HL-60/S4 treated with phorbol 12-myristate 13-acetate at 8.2 ng/mL for 4 days and 3 days (cell line): ENCODE data around the gene CCDC177.
"Not testable (repeated sequence)": the region's sequence is repeated elsewhere in the genome, so short reads cannot be mapped to it uniquely, and the experiment has no call there.

Source experiments
- in situ Hi-C: fragments of 300-500 bp; cut with MboI; formaldehyde crosslinking; loops from 2 replicates; pipeline ENCODE4 v1.15.0; 2022; ENCODE audit warnings: low sequenced_read_pairs

The CCDC177 gene

DNA sequence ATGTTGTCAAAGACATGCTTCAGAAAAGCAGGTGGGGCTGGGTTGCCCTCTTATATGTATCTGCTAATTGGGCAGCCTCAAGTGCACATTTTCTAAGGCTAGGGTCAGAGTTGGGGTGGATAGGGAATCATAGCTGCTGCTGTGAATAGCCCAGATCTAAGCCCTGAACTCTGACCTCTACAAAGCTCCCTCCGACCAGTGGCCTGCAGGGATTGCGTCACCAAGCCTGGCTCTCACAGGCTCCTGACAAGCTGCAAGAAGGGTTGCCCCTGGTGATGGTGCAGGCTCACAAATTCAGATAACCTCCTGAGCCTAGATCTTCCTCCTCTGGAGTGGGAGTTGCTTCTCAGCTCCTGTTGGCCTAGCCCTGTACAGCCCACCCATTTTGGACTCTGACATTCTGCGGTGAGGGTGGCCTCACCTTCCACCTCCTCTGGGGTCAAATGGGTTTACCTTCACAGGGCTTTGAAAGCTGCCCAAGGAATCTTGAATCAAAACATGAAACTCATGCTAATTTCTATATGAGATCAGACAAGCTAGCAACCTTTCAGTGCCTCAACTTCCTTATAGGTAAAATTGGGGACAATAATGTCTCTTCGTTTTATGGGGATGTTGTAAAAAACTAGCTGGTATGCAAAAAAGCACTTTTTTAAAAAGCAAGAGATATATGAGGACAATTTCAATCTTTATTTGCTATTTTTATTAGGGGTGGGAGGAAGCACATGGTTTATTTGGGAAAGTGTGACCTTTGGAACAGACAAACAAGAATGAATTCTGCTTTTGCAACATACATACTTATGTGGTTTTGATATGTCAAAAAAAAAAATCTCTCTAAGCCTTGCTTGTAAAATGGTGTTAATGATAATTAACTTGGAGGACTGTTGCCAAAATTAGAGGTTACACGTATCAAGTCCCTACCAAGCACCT lies 31.9 kb upstream of the CCDC177 start:
- in situ Hi-C loops = loop anchor here (25.0 kb wide), 1 partner anchor 106 kb away; no protein-coding TSS in a partner anchor

DNA sequence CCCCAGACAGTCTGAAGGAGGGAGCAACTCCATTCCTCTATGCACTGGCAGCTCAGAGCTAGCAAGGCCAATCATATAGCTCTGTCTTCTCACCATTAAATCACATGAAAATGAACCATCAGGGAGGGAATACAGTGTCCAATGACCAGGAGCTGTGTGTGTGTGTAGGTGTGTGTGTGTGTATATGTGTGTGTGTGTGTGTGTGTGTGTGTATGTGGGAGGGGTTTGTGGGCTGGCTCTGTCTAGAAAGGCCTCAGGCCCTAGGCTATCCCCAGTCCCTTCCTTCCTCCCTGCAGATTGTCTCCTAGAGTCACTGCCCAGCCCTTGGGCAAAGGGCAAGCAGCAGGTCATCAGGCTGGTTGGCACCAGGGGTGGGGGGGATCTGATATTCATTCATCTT lies 31.1 kb upstream of the CCDC177 start:
- in situ Hi-C loops = loop anchor here (25.0 kb wide), 1 partner anchor 107 kb away; no protein-coding TSS in a partner anchor

DNA sequence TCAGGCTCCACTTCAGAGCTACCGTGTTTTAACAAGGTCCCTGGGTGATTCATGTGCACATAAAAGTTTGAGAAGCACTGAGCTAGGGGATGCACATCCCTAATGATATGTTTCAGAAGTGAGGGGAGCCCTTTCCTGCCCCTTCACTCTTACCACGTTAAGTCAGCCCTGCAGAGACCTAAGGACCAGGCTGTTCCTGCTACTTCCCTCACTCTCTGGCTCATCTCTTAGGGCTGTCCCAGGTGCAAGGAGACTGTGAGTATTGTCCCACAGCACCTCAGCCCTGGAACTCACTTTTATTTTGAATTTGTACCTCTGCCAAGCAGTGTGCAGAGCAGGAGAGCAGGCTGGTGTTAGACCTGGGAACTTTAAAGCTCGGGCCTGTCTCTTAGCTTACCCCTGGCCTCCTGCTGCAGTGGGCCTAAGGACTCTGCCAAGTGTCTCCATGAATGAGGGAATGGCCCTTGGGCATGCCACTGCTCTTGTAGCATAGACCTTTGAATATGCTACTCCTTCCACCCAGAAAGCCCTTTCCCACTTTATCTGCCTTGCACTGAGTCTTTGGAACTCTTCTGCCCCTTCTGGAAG lies 25.7 kb upstream of the CCDC177 start:
- in situ Hi-C loops = loop anchor here (25.0 kb wide), 1 partner anchor 112 kb away; no protein-coding TSS in a partner anchor

DNA sequence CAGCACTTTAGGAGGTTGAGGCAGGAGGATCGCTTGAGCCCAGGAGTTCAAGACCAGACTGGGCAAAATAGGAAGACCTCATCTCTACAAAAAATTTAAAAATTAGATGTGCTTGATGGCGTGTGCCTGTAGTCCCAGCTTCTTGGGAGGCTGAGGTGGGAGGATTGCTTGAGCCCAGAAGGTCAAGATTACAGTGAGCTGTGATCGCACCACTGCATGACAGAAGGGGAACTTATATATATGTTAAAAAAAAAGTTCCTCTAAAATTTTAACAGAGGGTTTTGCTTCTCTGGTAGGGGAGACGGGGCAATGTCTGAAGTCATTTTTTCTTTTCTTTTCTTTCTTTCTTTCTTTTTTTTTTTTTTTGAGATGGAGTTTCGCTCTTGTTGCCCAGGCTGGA lies 24.8 kb upstream of the CCDC177 start:
- in situ Hi-C loops = not testable (repeated sequence)

DNA sequence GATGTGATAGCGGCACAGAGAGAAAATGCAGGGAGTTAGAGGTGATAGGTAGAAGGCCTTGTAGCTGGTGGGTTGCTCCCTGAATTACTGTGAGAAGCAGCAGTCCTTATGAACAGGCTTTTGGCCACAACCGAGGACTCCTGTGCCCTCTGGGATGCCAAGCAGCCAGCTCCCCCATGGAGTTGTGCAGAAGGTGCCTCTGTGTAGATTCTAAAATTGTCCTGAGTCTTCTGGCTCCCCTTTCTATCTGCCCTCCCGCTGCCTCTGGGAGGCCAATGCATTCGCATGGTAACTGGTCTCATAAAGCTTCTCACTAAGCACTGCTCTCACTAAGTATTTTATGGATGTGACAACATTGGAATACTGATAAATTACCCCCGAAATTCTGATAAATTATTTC lies 20.7 kb upstream of the CCDC177 start:
- in situ Hi-C loops = no loop called here

DNA sequence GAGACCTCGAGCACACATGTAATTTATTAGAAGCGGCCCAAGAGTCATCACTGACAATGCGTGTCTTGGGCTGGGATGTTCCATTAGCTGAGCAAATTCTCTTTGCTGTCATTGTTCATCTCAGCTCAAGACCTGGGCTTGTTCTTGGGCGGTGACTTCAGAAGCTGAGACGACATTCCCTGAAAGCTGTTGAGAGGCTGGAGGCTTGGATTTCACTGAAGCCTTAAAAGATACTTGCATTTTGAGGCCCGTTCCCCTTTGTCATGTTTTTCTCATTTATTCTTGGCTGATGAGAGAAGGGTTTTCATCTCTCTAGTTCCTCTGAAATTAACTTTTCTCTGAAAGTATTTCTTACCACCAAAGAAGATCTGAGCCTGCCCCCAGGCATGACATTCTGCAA lies 20.2 kb upstream of the CCDC177 start:
- in situ Hi-C loops = no loop called here

DNA sequence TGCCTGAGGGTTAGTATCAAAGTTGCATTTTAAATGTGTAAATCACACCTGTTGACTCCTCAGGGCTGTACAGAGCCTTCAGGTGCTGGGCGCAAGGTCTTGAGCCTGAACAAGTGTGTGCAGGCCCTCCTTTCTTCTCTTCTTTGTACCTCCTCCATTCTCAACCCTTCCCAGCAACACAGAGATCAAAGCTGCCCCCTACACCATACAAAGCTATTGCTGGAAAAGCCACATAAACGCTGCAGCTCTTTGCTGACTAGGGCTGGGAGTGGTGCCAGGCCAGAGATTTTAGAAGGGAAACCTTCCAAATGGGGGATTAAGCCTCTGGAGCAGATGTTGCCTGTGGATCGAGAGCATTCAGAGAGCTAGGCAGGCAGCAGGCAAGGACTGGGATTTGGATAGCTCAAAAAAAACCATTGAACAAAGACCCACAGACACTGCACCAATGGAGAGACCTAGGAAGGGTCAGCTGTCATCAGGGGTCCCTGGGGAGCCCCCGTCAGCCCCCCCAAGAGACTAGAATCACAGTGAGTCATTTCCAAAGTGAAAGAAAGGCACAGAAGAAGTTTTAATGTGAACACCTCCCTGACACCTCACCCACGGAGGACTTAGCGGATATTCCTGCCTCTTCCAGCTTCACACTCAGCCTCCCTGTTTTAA lies 18.5 kb upstream of the CCDC177 start:
- in situ Hi-C loops = no loop called here

DNA sequence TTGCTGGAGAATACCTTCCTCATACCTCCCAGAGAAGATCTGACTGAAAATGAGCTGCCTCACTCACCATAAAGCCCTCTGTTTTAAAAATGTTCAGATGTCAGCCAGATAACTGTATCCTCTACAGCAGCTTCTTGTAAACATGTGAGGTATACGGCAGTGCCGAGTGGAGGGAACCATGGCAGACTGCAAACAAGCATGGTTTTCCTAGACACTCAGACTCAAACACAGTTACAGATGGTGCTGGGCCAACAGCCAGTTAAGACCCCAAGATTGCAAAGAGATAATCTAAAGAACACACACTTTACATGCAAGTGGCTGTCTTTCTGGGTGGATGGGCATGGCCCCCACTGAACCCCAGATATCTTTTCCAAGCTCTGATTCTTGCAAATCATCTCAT lies 16.6 kb upstream of the CCDC177 start:
- in situ Hi-C loops = no loop called here

DNA sequence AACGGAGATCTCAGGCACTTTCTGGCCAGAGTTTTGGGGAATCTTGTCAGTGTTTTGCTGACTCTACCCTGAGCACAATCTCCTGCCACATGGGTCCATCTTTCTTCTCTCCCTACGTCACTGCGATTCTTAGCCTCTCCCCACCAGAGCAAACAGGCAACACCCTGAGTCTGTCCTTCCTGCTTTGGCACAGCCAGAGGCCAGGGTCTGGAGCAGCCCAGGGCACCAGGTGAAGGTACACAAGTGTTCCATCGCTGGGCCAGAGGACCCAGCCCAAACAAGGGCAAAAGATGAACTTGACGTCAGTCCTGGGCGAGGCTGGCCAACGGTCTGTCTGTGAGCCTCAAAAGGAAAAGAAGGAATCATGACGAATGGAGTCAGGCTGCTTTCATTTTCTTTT lies 12.7 kb upstream of the CCDC177 start:
- in situ Hi-C loops = no loop called here

DNA sequence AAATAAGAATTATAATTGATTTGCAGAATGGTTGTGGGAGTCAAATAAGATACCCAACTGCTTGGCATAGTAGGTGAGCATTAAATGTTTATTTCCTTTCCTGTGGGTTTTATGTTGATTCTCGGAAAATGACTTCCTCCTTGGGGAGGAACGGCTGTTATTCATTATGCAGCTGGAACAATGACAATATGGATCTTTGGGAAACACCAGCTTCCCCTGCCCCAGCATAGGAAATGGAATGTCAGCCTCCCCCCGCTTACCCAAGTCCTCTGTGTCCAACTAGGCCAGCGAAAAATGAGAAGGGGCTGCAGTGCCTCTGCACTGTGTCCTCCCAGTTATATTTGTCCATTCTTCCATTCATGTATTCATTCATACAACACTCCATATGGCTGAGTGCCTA lies 11.7 kb upstream of the CCDC177 start:
- in situ Hi-C loops = no loop called here

DNA sequence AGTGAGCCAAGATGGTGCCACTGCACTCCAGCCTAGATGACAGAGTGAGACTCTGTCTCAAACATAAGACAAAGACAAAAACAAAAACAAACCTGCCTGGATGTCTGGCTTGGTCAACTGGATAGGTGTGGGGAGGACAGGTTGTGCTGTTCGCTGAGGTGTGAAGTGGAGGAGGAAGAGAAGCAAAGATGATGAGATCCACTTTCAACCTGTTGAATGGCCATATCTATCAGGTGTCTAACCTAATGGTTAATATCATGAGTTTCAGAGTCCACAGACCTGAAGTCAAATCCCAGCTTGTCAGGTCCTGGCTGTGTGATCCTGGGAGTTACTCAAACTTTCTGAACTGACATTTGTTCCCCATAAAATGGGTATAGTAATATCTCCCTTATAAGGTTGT lies 9.7 kb upstream of the CCDC177 start:
- in situ Hi-C loops = no loop called here

DNA sequence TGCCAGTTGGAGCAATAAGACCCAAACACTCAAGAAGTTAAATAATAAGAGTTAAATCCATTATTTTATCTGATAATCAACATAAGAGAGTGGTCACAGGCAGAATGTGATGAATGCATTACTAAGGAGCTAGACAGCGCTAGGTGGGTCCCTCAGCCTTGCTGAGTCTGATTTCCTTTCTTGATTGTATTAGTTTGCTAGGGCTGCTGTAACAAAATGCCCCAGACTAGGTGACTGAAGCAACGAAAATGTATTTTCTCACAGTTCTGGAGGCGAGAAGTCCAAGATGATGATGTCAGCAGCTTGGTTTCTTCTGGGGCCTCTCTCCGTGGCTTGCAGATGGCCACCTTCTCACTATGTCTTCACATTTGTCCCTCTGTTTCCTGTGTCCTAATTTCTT lies 8.2 kb upstream of the CCDC177 start:
- in situ Hi-C loops = no loop called here

DNA sequence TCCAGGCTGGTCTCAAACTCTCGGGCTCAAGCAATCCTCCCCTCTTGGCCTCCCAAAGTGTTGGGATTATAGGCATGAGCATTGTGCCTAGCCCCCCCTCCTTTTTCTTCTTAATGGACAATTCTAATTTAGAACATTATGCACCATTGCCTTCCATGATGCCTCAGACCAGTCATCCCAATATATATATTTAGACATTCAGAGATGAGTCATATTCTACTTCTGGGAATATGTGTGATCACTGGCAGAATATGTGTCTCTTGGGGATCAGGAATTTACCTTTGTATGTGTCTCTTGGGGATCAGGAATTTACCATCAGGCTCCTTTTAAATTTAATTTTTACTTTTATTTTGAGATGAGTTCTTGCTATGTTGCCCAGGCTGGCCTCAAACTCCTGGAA lies 7.5 kb upstream of the CCDC177 start:
- in situ Hi-C loops = no loop called here

DNA sequence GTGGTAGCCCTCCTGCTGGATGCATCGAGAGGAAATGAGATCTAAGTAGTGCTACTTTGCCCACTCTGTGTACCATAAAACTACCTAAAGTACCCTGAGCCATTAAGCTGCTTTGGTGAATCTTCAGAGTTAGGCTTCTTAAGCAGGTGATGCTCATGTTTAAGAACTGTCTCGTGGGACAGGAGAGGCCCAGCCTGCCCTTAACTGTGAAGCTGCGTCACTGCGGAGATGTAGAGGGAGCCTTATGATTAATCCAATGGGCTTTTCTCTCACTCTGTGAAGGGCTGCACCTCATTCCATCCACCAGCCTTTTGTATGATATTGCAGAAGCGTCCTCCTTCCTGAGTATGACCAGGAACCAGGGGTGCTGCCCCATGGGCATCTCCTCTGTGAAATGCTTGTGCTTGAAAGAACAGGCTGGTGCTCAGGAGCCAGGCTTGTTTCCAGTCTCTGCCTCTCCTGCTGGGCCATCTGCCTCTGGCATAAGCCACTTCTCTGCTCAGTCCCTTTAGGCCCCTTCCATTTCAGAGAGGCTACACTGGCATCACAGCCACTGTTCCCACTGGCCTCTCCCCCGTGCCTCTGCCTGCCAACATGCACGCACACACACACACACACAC lies 6.8 kb upstream of the CCDC177 start:
- in situ Hi-C loops = no loop called here

DNA sequence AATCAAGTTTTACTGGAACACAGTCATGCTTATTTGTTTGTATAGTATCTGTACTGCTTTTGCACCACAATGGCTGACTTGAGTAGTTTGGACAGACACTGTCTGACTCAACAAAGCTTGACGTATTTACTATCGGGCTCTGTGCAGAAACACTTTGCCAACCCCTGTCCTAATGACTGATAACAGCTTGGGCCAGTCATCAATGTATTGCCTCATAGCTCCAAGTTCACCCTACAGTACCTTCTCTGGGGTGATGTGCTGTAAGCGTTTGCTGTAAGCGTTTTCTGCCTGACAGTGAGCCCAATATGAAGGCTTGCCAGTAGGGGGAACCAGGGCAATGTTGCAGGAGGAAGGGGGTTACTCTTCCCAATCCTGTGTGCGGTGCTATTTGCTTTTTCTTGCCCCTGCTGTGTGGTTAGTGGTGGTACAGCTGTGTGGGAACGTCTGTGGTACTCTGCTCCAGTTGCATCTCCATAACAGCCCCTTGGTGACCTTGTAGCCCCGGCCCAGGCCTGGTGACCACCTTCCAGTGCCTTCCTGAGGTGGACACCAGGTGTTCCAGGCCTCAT lies 5.4 kb upstream of the CCDC177 start:
- in situ Hi-C loops = no loop called here

DNA sequence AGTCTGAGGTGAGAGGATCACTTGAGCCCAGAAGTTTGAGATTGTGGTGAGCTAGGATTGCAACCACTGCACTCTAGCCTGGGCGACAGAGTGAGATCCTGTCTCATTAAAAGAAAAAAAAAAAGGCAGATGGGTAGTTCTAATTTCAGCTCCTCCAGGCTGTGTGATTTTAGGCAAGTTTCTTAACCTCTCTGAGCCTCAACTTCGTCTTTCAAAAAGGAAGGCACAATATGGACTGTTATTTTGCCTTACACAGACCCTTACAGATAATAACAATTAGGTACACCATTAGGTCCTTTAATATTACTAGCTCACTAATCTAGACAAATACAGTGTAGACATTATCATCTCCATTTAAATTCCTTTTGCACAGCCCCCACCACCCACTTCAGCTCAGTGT lies 4.8 kb upstream of the CCDC177 start:
- in situ Hi-C loops = no loop called here

DNA sequence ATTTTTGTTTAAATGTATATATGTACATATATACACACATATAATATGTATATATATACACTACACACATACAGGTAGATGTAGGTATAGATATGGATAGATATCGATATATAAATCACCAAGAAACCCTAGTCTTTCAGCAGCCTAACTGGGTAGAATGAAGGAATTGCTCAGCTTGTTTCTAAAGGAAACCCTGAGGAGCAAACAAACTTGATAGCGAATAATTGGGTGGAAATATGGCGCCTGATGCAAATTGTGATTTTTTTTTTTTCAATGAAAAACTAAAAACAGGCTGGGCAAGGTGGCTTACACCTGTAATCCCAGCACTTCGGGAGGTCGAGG lies 254 bp upstream of the CCDC177 start:
- in situ Hi-C loops = no loop called here

DNA sequence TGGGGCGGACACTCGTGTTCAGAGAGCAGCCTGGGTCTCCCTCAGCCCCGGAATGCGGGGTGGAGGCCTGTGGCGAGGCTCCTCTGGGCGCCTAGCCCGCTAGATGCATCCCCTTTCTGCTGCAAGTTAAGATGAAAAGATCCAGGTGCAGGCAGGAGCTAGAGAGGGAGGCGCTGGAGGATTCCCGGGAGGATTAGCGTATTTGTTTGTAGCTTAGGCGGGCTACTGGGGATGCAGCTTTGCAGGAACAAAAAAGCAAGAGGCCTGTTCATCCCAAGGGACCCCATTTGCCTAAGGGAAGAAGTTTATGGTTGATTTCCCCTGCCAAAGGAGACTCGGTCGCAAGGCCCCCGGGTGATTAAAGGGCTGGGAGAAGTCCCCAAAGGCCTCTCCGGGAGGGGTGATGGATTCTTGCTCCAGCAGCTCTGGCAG lies 824 bp downstream of the CCDC177 start:
- in situ Hi-C loops = no loop called here

DNA sequence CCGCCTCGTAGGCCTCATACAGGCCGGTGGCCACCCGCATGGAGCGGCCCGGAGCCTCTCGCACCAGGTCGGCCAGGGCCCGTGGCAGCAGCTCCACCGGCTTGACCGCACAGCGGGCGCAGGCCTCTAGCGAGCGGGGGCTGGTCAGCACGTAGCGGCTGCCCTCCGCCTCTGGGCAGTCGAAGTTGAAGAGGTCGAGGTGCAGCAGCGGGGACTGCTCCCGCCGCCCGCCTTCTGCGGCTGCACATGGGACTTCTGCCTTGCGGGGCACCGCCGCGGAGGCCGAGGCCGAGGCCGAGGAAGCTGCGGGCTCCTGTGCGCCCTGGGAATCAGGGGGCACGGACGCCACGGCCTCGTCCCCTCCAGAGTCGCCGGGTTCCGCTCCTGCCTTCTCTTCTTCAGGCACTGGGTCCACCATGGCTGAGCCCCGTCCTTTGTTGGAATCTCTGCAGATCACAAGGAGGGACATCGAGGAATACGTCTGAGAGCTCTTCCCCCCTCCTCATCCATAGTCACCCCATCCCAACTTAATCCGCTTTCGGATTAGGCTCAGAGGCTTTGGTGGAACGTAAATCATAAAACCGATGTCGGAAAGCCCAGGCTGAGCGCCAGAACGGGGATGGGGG lies 1.4 kb downstream of the CCDC177 start:
- in situ Hi-C loops = no loop called here

DNA sequence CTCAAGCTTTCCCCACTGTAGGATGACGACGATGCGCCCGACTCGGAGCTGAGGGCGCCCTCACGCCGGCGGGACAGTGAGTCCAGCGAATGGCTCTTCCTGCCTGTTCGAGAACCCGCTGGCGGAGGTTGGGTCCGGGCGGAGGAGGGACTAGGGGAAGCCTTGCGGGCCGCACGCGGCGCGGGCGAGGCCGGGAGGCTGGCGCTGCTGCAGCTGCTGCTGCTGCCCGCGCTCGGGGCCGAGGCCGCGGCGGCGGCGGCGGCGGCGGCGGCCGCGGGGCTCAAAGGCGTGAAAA lies 1.9 kb downstream of the CCDC177 start:
- in situ Hi-C loops = no loop called here
